ENCODE measurements around the gene CCL14. TPM values are rescaled to one million over a fixed set of nuclear protein-coding genes. Genes with fewer than 3 reads are reported as not detected.

The CCL14 gene
- total and polyA plus RNA-seq, 2 of the 13 experiments (the other 11 are each of a cell fraction or from before 2014, with no cell fraction given) = 1.1 to 1.7 TPM

DNA sequence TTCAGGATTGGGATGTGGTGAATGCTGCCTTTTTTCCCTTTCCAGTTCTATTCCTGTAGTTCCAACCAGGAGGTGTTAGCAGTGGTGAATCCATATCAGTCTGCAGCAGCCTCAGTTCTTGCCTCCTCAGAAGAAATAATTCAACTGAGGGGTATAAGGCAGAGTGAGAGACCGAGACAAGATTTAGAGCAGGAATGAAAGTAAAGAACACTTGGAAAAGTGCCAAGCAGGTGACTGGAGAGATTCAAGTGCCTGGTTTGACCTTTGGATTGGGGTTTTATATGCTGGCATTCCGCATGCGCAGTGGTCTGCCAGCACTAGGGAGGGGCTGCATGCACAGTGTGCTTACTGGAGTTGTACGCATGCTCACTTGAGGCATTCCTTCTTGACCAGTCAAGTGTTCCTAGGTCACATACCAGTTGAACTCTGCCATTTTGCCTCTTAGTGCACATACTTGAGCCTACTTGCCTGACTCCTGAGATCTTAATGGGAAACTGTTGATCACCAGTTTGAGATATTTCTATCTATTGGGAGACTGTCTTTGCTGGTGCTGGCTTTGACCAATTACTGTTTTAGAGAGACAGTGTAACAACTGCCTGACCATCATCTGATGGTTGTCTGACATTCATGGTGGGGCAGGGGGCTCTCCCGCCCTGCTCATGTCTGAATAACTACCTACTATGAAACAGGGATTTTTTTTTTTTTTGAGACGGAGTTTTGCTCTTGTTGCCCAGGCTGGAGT, 15.5 kb upstream of the CCL14 start (continued):
- TF ChIP-seq EHMT2 (IDR thresholded peaks at IDR 0.05; ENCODE audit: borderline replicate concordance, low read depth, low read length) (0 out of 2 replicates have a peak, but pooled peaks have one; percentile 30), ZIK1 (CRISPR knock-in tag; IDR thresholded peaks at IDR 0.05; ENCODE audit: borderline replicate concordance, low read depth) (no peak), MLLT10 (CRISPR knock-in tag; IDR thresholded peaks at IDR 0.05) (no peak)
- TF ChIP-seq, protein P1, sequence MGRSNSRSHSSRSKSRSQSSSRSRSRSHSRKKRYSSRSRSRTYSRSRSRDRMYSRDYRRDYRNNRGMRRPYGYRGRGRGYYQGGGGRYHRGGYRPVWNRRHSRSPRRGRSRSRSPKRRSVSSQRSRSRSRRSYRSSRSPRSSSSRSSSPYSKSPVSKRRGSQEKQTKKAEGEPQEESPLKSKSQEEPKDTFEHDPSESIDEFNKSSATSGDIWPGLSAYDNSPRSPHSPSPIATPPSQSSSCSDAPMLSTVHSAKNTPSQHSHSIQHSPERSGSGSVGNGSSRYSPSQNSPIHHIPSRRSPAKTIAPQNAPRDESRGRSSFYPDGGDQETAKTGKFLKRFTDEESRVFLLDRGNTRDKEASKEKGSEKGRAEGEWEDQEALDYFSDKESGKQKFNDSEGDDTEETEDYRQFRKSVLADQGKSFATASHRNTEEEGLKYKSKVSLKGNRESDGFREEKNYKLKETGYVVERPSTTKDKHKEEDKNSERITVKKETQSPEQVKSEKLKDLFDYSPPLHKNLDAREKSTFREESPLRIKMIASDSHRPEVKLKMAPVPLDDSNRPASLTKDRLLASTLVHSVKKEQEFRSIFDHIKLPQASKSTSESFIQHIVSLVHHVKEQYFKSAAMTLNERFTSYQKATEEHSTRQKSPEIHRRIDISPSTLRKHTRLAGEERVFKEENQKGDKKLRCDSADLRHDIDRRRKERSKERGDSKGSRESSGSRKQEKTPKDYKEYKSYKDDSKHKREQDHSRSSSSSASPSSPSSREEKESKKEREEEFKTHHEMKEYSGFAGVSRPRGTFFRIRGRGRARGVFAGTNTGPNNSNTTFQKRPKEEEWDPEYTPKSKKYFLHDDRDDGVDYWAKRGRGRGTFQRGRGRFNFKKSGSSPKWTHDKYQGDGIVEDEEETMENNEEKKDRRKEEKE (IDR thresholded peaks at IDR 0.05) = no peak
- TF ChIP-seq, protein P2, sequence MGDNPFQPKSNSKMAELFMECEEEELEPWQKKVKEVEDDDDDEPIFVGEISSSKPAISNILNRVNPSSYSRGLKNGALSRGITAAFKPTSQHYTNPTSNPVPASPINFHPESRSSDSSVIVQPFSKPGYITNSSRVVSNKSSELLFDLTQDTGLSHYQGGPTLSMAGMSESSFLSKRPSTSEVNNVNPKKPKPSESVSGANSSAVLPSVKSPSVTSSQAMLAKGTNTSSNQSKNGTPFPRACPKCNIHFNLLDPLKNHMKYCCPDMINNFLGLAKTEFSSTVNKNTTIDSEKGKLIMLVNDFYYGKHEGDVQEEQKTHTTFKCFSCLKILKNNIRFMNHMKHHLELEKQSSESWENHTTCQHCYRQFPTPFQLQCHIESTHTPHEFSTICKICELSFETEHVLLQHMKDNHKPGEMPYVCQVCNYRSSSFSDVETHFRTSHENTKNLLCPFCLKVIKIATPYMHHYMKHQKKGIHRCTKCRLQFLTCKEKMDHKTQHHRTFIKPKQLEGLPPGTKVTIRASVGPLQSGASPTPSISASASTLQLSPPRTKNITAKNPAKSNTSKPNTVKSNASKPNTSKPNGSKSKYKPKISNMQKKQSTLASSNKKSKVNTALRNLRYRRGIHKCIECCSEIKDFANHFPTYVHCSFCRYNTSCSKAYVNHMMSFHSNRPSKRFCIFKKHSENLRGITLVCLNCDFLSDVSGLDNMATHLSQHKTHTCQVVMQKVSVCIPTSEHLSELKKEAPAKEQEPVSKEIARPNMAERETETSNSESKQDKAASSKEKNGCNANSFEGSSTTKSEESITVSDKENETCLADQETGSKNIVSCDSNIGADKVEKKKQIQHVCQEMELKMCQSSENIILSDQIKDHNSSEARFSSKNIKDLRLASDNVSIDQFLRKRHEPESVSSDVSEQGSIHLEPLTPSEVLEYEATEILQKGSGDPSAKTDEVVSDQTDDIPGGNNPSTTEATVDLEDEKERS (CRISPR knock-in tag; IDR thresholded peaks at IDR 0.05) = no peak
- TF ChIP-seq, protein P3, sequence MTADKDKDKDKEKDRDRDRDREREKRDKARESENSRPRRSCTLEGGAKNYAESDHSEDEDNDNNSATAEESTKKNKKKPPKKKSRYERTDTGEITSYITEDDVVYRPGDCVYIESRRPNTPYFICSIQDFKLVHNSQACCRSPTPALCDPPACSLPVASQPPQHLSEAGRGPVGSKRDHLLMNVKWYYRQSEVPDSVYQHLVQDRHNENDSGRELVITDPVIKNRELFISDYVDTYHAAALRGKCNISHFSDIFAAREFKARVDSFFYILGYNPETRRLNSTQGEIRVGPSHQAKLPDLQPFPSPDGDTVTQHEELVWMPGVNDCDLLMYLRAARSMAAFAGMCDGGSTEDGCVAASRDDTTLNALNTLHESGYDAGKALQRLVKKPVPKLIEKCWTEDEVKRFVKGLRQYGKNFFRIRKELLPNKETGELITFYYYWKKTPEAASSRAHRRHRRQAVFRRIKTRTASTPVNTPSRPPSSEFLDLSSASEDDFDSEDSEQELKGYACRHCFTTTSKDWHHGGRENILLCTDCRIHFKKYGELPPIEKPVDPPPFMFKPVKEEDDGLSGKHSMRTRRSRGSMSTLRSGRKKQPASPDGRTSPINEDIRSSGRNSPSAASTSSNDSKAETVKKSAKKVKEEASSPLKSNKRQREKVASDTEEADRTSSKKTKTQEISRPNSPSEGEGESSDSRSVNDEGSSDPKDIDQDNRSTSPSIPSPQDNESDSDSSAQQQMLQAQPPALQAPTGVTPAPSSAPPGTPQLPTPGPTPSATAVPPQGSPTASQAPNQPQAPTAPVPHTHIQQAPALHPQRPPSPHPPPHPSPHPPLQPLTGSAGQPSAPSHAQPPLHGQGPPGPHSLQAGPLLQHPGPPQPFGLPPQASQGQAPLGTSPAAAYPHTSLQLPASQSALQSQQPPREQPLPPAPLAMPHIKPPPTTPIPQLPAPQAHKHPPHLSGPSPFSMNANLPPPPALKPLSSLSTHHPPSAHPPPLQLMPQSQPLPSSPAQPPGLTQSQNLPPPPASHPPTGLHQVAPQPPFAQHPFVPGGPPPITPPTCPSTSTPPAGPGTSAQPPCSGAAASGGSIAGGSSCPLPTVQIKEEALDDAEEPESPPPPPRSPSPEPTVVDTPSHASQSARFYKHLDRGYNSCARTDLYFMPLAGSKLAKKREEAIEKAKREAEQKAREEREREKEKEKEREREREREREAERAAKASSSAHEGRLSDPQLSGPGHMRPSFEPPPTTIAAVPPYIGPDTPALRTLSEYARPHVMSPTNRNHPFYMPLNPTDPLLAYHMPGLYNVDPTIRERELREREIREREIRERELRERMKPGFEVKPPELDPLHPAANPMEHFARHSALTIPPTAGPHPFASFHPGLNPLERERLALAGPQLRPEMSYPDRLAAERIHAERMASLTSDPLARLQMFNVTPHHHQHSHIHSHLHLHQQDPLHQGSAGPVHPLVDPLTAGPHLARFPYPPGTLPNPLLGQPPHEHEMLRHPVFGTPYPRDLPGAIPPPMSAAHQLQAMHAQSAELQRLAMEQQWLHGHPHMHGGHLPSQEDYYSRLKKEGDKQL (CRISPR knock-in tag; IDR thresholded peaks at IDR 0.05; ENCODE audit: low read depth) = no peak
- TF ChIP-seq, protein P4, sequence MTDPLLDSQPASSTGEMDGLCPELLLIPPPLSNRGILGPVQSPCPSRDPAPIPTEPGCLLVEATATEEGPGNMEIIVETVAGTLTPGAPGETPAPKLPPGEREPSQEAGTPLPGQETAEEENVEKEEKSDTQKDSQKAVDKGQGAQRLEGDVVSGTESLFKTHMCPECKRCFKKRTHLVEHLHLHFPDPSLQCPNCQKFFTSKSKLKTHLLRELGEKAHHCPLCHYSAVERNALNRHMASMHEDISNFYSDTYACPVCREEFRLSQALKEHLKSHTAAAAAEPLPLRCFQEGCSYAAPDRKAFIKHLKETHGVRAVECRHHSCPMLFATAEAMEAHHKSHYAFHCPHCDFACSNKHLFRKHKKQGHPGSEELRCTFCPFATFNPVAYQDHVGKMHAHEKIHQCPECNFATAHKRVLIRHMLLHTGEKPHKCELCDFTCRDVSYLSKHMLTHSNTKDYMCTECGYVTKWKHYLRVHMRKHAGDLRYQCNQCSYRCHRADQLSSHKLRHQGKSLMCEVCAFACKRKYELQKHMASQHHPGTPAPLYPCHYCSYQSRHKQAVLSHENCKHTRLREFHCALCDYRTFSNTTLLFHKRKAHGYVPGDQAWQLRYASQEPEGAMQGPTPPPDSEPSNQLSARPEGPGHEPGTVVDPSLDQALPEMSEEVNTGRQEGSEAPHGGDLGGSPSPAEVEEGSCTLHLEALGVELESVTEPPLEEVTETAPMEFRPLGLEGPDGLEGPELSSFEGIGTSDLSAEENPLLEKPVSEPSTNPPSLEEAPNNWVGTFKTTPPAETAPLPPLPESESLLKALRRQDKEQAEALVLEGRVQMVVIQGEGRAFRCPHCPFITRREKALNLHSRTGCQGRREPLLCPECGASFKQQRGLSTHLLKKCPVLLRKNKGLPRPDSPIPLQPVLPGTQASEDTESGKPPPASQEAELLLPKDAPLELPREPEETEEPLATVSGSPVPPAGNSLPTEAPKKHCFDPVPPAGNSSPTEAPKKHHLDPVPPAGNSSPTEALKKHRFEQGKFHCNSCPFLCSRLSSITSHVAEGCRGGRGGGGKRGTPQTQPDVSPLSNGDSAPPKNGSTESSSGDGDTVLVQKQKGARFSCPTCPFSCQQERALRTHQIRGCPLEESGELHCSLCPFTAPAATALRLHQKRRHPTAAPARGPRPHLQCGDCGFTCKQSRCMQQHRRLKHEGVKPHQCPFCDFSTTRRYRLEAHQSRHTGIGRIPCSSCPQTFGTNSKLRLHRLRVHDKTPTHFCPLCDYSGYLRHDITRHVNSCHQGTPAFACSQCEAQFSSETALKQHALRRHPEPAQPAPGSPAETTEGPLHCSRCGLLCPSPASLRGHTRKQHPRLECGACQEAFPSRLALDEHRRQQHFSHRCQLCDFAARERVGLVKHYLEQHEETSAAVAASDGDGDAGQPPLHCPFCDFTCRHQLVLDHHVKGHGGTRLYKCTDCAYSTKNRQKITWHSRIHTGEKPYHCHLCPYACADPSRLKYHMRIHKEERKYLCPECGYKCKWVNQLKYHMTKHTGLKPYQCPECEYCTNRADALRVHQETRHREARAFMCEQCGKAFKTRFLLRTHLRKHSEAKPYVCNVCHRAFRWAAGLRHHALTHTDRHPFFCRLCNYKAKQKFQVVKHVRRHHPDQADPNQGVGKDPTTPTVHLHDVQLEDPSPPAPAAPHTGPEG (CRISPR knock-in tag; IDR thresholded peaks at IDR 0.05) = no peak
